ENCODE measurements around the gene MRPL46. TPM values are rescaled to one million over a fixed set of nuclear protein-coding genes. Genes with fewer than 3 reads are reported as not detected.

The MRPL46 gene
- total and polyA plus RNA-seq, 2 of the 8 experiments (the other 6 are each of a cell fraction or from before 2014, with no cell fraction given) = 17.2 to 24.5 TPM

DNA sequence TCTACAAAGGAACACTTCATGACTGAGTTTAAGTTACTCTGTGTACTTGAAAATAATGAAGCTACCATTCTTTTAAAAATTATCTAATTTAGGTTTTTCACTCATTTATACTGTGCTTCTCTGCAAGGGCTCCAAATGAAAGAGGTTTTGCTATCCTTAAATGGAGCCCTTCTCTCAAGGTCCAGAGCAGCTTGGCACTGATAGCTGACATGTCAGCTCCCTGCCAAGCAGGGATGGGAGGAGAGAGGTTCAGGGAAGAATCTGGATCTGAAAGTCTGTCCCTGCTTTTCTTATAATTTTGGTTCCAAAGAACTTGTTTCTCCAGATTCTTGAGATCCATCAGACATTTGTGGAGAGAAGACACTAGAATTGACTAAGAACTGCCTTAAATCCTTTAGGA lies 39.4 kb upstream of the MRPL46 start:
- Histone ChIP-seq H2BK20ac (ENCODE audit: low read length) (no peak overlapping the region), H3K4me3 (ENCODE audit: extremely low read depth in 1 of 4, insufficient read depth in 2 of 4, low read depth in 3 of 4, low read length in 4 of 4) (no peak overlapping the region), H2AFZ (ENCODE audit: low read length) (no peak overlapping the region), H2BK5ac (ENCODE audit: low read depth, low read length) (no peak overlapping the region), H3K23ac (ENCODE audit: insufficient read length) (no peak overlapping the region), H2BK12ac (ENCODE audit: low read depth, low read length) (no peak overlapping the region), H3K9ac (replicated peaks in 1 of 4; ENCODE audit: extremely low read depth in 1 of 4, low read depth in 3 of 4, low read length in 3 of 4) (no peak overlapping the region), H4K20me1 (replicated peaks in 1 of 2; ENCODE audit: control insufficient read depth in 1 of 2, insufficient read depth in 2 of 2, low read length in 2 of 2) (peaks cover 0 to 2% of the 10 kb centered on the region in 2 experiments), H2AK5ac (ENCODE audit: low read depth, low read length) (no peak overlapping the region), H3K36me3 (ENCODE audit: control insufficient read depth in 2 of 4, insufficient read depth in 4 of 4, low read length in 3 of 4) (peaks cover 0 to 7% (median under 1%) of the 10 kb centered on the region in 4 experiments; a peak in 2 of 8 replicates), H2BK120ac (replicated peaks; ENCODE audit: low read depth, low read length) (no peak overlapping the region), H4K91ac (replicated peaks; ENCODE audit: insufficient read length, low read length) (no peak overlapping the region), H3K79me2 (ENCODE audit: control insufficient read depth in 1 of 2, insufficient read depth in 2 of 2, low read length in 2 of 2) (no peaks in the 10 kb centered on the region), H3K27me3 (replicated peaks in 1 of 4; ENCODE audit: control insufficient read depth in 3 of 4, extremely low read depth in 1 of 4, insufficient read depth in 3 of 4, low read length in 3 of 4) (peaks cover 0 to 2% (median 0%) of the 10 kb centered on the region in 4 experiments; a peak in 2 of 7 replicates), H3K18ac (ENCODE audit: extremely low read depth, low read length) (no peak overlapping the region), H3K4ac (replicated peaks; ENCODE audit: insufficient read length, low read depth, low read length) (no peak overlapping the region), H4K5ac (ENCODE audit: insufficient read length, low read depth, low read length) (no peak overlapping the region), H3K23me2 (ENCODE audit: low read depth, low read length) (no peaks in the 10 kb centered on the region), H3K4me2 (ENCODE audit: insufficient read depth in 1 of 2, low read depth in 2 of 2, low read length in 2 of 2) (no peak overlapping the region), H3K79me1 (ENCODE audit: low read depth, low read length) (no peaks in the 10 kb centered on the region), H3K4me1 (replicated peaks in 1 of 4; ENCODE audit: control insufficient read depth in 3 of 4, insufficient read depth in 4 of 4, low read length in 3 of 4) (peaks cover 2 to 11% (median 9%) of the 10 kb centered on the region in 4 experiments; a peak in 4 of 7 replicates), H3K56ac (replicated peaks; ENCODE audit: insufficient read length, low read depth, low read length) (no peak overlapping the region), H4K8ac (ENCODE audit: extremely low read depth, insufficient read depth, low read length) (no peak overlapping the region), H3K9me3 (ENCODE audit: insufficient read depth in 2 of 2, low read depth in 1 of 2, low read length in 1 of 2) (no peaks in the 10 kb centered on the region), H2BK15ac (ENCODE audit: low read length) (no peak overlapping the region), H3K14ac (ENCODE audit: insufficient read length) (no peak overlapping the region), H3K27ac (ENCODE audit: low read depth, low read length) (no peak overlapping the region)
- TF ChIP-seq TAF7 (optimal IDR thresholded peaks at IDR 0.05; ENCODE audit: borderline replicate concordance, low read depth, low read length) = no peak
- no peak for TF ChIP-seq GABPA (IDR thresholded peaks at IDR 0.05; ENCODE audit: borderline replicate concordance, insufficient read depth, low read length)
- TF ChIP-seq MAFK (IDR thresholded peaks at IDR 0.05; ENCODE audit: low read depth, low read length) = no peak
- POLR2A ChIA-PET (ENCODE audit: partially characterized antibody) = interaction anchor here (1.3 kb wide), 1 partner anchor 14 kb away, joined by 3 read pairs; no protein-coding TSS in a partner anchor
- DNase-seq (ENCODE audit: low read depth in 1 of 2, low spot score in 2 of 2) (no peak), FAIRE-seq (no peak)
- CTCF ChIA-PET (ENCODE audit: partially characterized antibody) = interaction anchor here (1.0 to 1.5 kb wide), 3 partner anchors 17 to 120 kb away, joined by 3 read pairs; no protein-coding TSS in a partner anchor

All from H1 (cell line).